ENCODE measurements around the gene DICER1. TPM values are rescaled to one million over a fixed set of nuclear protein-coding genes. Genes with fewer than 3 reads are reported as not detected.

The DICER1 gene
- total and polyA plus RNA-seq, 9 of the 15 experiments (the other 6 are each of a cell fraction or from before 2014, with no cell fraction given), result 2.5 to 23.2 (median 12.4) TPM

- H3K4me1 ChIP-seq (replicated peaks in 1 of 2; ENCODE audit: control insufficient read depth in 2 of 2, insufficient read depth in 2 of 2, low read length in 2 of 2), result no peaks in the 10 kb centered on the region; a peak in 1 of 5 replicates
- no TSS peak for BruUV-seq (replicated peaks)
- 6% methylated on average over 5 of the region's 7 CpGs for WGBS (ENCODE audit: insufficient coverage, low coverage, missing lambda C conversion rate)
- TF ChIP-seq NR2C1 (IDR thresholded peaks at IDR 0.05) (no peak), NR2C1 (tag; IDR thresholded peaks at IDR 0.05) (no peak), ZNF143 (CRISPR knock-in tag; IDR thresholded peaks at IDR 0.05) (no peak), MAFK (IDR thresholded peaks at IDR 0.05; ENCODE audit: low read length) (no peak), ESRRB (CRISPR knock-in tag; IDR thresholded peaks at IDR 0.05; ENCODE audit: borderline replicate concordance) (no peak), FOXM1 (IDR thresholded peaks at IDR 0.05; ENCODE audit: low read depth) (no peak), FOXM1 (CRISPR knock-in tag; IDR thresholded peaks at IDR 0.05; ENCODE audit: low read depth) (no peak), MLLT1 (IDR thresholded peaks at IDR 0.05) (no peak), HOMEZ (CRISPR knock-in tag; IDR thresholded peaks at IDR 0.05) (no peak), ZNF280B (CRISPR knock-in tag; IDR thresholded peaks at IDR 0.05) (no peak), SRSF9 (IDR thresholded peaks at IDR 0.05; ENCODE audit: borderline replicate concordance, low read depth, low read length) (no peak), PRDM10 (IDR thresholded peaks at IDR 0.05; ENCODE audit: partially characterized antibody) (no peak), MAX (CRISPR knock-in tag; IDR thresholded peaks at IDR 0.05) (no peak), PHF21A (IDR thresholded peaks at IDR 0.05; ENCODE audit: borderline replicate concordance, low read depth) (no peak), HDAC1 (IDR thresholded peaks at IDR 0.05) (no peak)
- CTCF ChIA-PET (ENCODE audit: low intra/inter-chr PET ratio), result no interaction called here
- no peak overlapping the region for H3K4me2 ChIP-seq (ENCODE audit: insufficient read depth, low read length)
- H4K20me1 ChIP-seq (replicated peaks; ENCODE audit: control insufficient read depth, insufficient read depth, low read length), result no peaks in the 10 kb centered on the region
- POLR2A ChIA-PET, result no interaction called here
- no peak overlapping the region for H2AFZ ChIP-seq (ENCODE audit: low read depth, low read length)
- no peak overlapping the region for H3K27ac ChIP-seq (ENCODE audit: extremely low read depth, low read depth, low read length)
- no peak for DNase-seq (ENCODE audit: extremely low read depth in 1 of 4, low spot score in 3 of 4)
- H3K79me2 ChIP-seq (ENCODE audit: control insufficient read depth, insufficient read depth, low read length), result no peaks in the 10 kb centered on the region
- H3K4me3 ChIP-seq, result no peak overlapping the region
- H3K27me3 ChIP-seq (ENCODE audit: control insufficient read depth in 2 of 2, insufficient read depth in 2 of 2, low read length in 2 of 2), result peaks cover 0 to 60% of the 10 kb centered on the region in 2 experiments; a peak in 3 of 5 replicates
- H3K9me1 ChIP-seq (ENCODE audit: control insufficient read depth, insufficient read depth, low read length), result no peaks in the 10 kb centered on the region
- no peaks in the 10 kb centered on the region for H3K9me3 ChIP-seq (replicated peaks; ENCODE audit: control insufficient read depth, insufficient read depth, low read depth, low read length)
- H3K36me3 ChIP-seq (ENCODE audit: control insufficient read depth, insufficient read depth, low read length), result no peaks in the 10 kb centered on the region
- no peak overlapping the region for H3K9ac ChIP-seq (ENCODE audit: insufficient read depth in 1 of 2, low read depth in 2 of 2, low read length in 2 of 2)
- ATAC-seq, result no peak
- intact Hi-C loops (cut with micrococcal nuclease) (no loop called here), in situ Hi-C loops (cut with MboI) (no loop called here)
- no peak for FAIRE-seq
These were observed 98.2 kb downstream of the DICER1 start for GRCh38 chr14:95059126-95059525.

All from K562 (cell line).